SK-N-SH treated with all-trans-retinoic acid at 6 μM for 48 hours (cell line): ENCODE results near the gene SHC3.

ENCODE experiments used
- ARNTL ChIP-seq: fragments of 450-650 bp; formaldehyde crosslinking; IDR thresholded peaks from 2 replicates; pipeline ENCODE4 v1.5.0; 2020; ENCODE audit warnings: low read depth, mild to moderate bottlenecking, moderate library complexity, borderline replicate concordance
- ISL1 ChIP-seq: fragments of 250-450 bp; sonication (Bioruptor Pico); IDR thresholded peaks from 2 replicates; pipeline ENCODE4 v2.1.2; 2022; ENCODE audit warnings: mild to moderate bottlenecking, moderate library complexity
- OSR1 ChIP-seq: fragments of 250-450 bp; sonication (Bioruptor Pico); IDR thresholded peaks from 2 replicates; pipeline ENCODE4 v1.8.0; 2022; ENCODE audit warnings: moderate library complexity, mild to moderate bottlenecking, inconsistent platforms
- PATZ1 ChIP-seq: fragments of 250-450 bp; sonication (Bioruptor Pico); IDR thresholded peaks from 2 replicates; pipeline ENCODE4 v1.8.0; 2020; ENCODE audit warnings: mild to moderate bottlenecking, moderate library complexity, borderline replicate concordance
- RARB ChIP-seq: fragments of 250-450 bp; sonication (Bioruptor Pico); IDR thresholded peaks from 2 replicates; pipeline ENCODE4 v1.8.0; 2021; ENCODE audit warnings: mild to moderate bottlenecking, moderate library complexity
- ZC3H10 ChIP-seq: fragments of 250-450 bp; sonication (Bioruptor Pico); IDR thresholded peaks from 2 replicates; pipeline ENCODE4 v1.5.1; 2021; ENCODE audit warnings: mild to moderate bottlenecking, moderate library complexity
- ZFP3 ChIP-seq: fragments of 250-450 bp; sonication (Bioruptor Pico); IDR thresholded peaks from 2 replicates; pipeline ENCODE4 v1.5.0; 2020; ENCODE audit warnings: mild to moderate bottlenecking, moderate library complexity
- ZNF565 ChIP-seq: fragments of 450-650 bp; formaldehyde crosslinking; conservative IDR thresholded peaks from 2 replicates; pipeline ENCODE4 v1.5.0; 2020; ENCODE audit warnings: low read depth, mild to moderate bottlenecking, moderate library complexity
- ZNF70 ChIP-seq: fragments of 450-650 bp; formaldehyde crosslinking; IDR thresholded peaks from 2 replicates; pipeline ENCODE4 v1.5.0; 2020; ENCODE audit warnings: mild to moderate bottlenecking, moderate library complexity

DNA sequence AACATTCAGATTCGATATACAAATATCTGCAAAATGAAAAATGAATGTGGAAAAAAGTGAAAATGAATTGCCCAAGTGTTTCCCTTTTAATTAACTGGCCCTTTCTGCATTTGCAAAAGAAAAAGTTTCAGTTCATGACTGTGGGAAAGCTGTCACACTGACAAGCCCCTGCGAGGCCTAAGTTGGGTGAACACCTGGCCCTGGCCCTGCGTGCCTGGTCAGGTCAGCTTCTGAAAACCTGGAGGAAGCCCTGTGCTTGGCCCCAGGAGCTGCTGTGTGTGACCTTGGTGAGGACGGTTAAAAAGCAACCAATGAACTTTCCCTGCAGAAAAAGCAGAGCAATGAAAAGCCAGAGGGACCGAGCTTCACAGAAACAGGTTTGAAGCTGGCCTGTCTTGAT, 41.0 kb upstream of the SHC3 start:
- TF ChIP-seq ZC3H10 (CRISPR knock-in tag) = no peak
- TF ChIP-seq ZFP3 (CRISPR knock-in tag) = no peak
- no peak for TF ChIP-seq ARNTL (CRISPR knock-in tag)
- TF ChIP-seq ZNF70 (CRISPR knock-in tag) = no peak
- no peak for TF ChIP-seq PATZ1 (CRISPR knock-in tag)
- no peak for TF ChIP-seq OSR1 (CRISPR knock-in tag)
- no peak for TF ChIP-seq RARB
- TF ChIP-seq ZNF565 (CRISPR knock-in tag) = no peak
- TF ChIP-seq ISL1 = no peak
